ENCODE measurements around the gene DCUN1D2. TPM values are rescaled to one million over a fixed set of nuclear protein-coding genes. Genes with fewer than 3 reads are reported as not detected.
A peak's percentile ranks its signal among the peaks of the same experiment; 100 is the strongest.

Gene DCUN1D2
- polyA plus RNA-seq, 3 donors: 3.1 to 16.7 (median 6.1) TPM

DNA sequence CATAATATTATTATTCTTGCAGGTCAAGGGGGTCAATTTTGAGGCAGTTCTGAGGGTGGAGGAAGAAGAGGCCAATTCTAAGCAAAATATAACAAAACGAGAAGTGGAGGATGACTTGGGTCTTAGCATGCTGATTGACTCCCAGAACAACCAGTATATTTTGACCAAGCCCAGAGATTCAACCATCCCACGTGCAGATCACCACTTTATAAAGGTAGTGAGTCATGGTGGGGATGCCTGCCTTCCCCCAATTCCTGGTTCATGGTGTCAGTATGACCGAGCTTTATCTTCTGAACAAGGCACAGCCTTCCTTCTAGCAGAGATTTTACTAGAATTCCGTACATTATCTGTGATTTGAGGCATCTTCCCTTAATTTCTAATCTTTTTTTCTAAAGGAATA lies 9.4 kb upstream of the DCUN1D2 start:
- WGBS (ENCODE audit: insufficient coverage): no CpG with 5 or more reads among the region's 4 CpGs
- no peaks in the 10 kb centered on the region for H3K27me3 Mint-ChIP-seq (ENCODE audit: low read depth in 3 of 3)
- peaks cover 8% of the 10 kb centered on the region for H3K4me1 Mint-ChIP-seq
- H3K27ac ChIP-seq (ENCODE audit: low read depth in 1 of 2, low read length in 2 of 2): no peak overlapping the region
- H4K20me1 ChIP-seq (ENCODE audit: insufficient read depth, low read length): peaks cover 39% of the 10 kb centered on the region
- no peak overlapping the region for H3K27ac Mint-ChIP-seq
- peaks cover 42% of the 10 kb centered on the region for H3K79me2 ChIP-seq (ENCODE audit: insufficient read depth, low read length)
- TF ChIP-seq, protein P1, sequence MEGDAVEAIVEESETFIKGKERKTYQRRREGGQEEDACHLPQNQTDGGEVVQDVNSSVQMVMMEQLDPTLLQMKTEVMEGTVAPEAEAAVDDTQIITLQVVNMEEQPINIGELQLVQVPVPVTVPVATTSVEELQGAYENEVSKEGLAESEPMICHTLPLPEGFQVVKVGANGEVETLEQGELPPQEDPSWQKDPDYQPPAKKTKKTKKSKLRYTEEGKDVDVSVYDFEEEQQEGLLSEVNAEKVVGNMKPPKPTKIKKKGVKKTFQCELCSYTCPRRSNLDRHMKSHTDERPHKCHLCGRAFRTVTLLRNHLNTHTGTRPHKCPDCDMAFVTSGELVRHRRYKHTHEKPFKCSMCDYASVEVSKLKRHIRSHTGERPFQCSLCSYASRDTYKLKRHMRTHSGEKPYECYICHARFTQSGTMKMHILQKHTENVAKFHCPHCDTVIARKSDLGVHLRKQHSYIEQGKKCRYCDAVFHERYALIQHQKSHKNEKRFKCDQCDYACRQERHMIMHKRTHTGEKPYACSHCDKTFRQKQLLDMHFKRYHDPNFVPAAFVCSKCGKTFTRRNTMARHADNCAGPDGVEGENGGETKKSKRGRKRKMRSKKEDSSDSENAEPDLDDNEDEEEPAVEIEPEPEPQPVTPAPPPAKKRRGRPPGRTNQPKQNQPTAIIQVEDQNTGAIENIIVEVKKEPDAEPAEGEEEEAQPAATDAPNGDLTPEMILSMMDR (IDR thresholded peaks at IDR 0.05): no peak
- H3K4me1 ChIP-seq (ENCODE audit: control insufficient read depth in 1 of 2, insufficient read depth in 2 of 2, low read length in 2 of 2): peaks cover 0 to 3% of the 10 kb centered on the region in 2 donors
- DNase-seq: no peak
- H3K4me3 Mint-ChIP-seq: no peak overlapping the region
- peaks cover 90 to 95% of the 10 kb centered on the region in 2 donors for H3K36me3 Mint-ChIP-seq
- intact Hi-C loops (cut with micrococcal nuclease): loop anchor here (10.0 kb wide), 3 partner anchors 205 to 915 kb away; partner anchors contain the start of genes LAMP1 (in 2 of the 2) and TUBGCP3 (in 1 of the 2)
- H3K9me3 Mint-ChIP-seq: peaks cover 0 to 2% (median 0%) of the 10 kb centered on the region in 7 donors
- no peaks in the 10 kb centered on the region for H3K9me3 ChIP-seq (replicated peaks in 1 of 2; ENCODE audit: control insufficient read depth in 1 of 2, insufficient read depth in 1 of 2, low read length in 2 of 2)
- H2AFZ ChIP-seq (ENCODE audit: insufficient read depth, low read depth, low read length, poor library complexity, severe bottlenecking): no peak overlapping the region
- no peaks in the 10 kb centered on the region for H3K27me3 ChIP-seq (ENCODE audit: control insufficient read depth in 2 of 2, insufficient read depth in 2 of 2, low read length in 2 of 2)
- no peak overlapping the region for H3K9ac ChIP-seq (ENCODE audit: insufficient read depth, low read length, poor library complexity, severe bottlenecking)
- no peak overlapping the region for H3K4me3 ChIP-seq (replicated peaks in 1 of 3; ENCODE audit: low read depth in 2 of 3, low read length in 3 of 3)
- H3K36me3 ChIP-seq (replicated peaks in 1 of 2; ENCODE audit: control insufficient read depth in 1 of 2, insufficient read depth in 2 of 2, low read length in 2 of 2): peaks cover 85 to 100% of the 10 kb centered on the region in 2 donors
- H3K4me2 ChIP-seq (replicated peaks; ENCODE audit: extremely low read depth, low read length, poor library complexity, severe bottlenecking): no peak overlapping the region

DNA sequence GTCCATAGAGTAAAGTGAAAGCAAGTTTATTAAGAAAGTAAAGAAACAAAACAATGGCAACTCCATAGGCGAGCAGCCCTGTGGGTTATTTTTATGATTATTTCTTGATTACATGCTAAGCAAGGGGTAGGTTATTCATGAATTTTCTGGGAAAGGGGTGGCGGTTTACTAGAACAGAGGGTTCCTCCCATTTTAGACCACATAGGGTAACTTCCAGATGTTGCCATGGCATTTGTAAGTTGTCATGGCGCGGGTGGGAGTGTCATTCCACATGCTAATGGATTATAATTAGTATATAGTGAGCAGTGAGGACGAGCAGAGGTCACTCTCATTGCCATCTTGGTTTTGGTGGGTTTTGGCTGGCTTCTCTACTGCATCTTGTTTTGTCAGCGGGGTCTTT lies 8.4 kb upstream of the DCUN1D2 start:
- Histone ChIP-seq H3K9ac (ENCODE audit: insufficient read depth, low read length, poor library complexity, severe bottlenecking) (no peak overlapping the region), H3K4me2 (replicated peaks; ENCODE audit: extremely low read depth, low read length, poor library complexity, severe bottlenecking) (no peak overlapping the region), H3K27ac (ENCODE audit: low read depth in 1 of 2, low read length in 2 of 2) (no peak overlapping the region), H3K4me3 (replicated peaks in 1 of 3; ENCODE audit: low read depth in 2 of 3, low read length in 3 of 3) (no peak overlapping the region), H3K36me3 (replicated peaks in 1 of 2; ENCODE audit: control insufficient read depth in 1 of 2, insufficient read depth in 2 of 2, low read length in 2 of 2) (peaks cover 91 to 92% of the 10 kb centered on the region in 2 donors), H3K9me3 (replicated peaks in 1 of 2; ENCODE audit: control insufficient read depth in 1 of 2, insufficient read depth in 1 of 2, low read length in 2 of 2) (no peaks in the 10 kb centered on the region), H2AFZ (ENCODE audit: insufficient read depth, low read depth, low read length, poor library complexity, severe bottlenecking) (no peak overlapping the region), H3K27me3 (ENCODE audit: control insufficient read depth in 2 of 2, insufficient read depth in 2 of 2, low read length in 2 of 2) (no peaks in the 10 kb centered on the region), H4K20me1 (ENCODE audit: insufficient read depth, low read length) (peaks cover 47% of the 10 kb centered on the region), H3K79me2 (ENCODE audit: insufficient read depth, low read length) (peaks cover 53% of the 10 kb centered on the region), H3K4me1 (ENCODE audit: control insufficient read depth in 1 of 2, insufficient read depth in 2 of 2, low read length in 2 of 2) (peaks cover 6 to 7% of the 10 kb centered on the region in 2 donors)
- Mint-ChIP-seq H3K27me3 (ENCODE audit: low read depth in 3 of 3) (no peaks in the 10 kb centered on the region), H3K4me1 (peaks cover 17% of the 10 kb centered on the region), H3K4me3 (no peak overlapping the region), H3K27ac (peak overlapping the region in 1 of 7 donors; percentile 42), H3K9me3 (peaks cover 0 to 2% (median 0%) of the 10 kb centered on the region in 7 donors), H3K36me3 (peaks cover 89 to 94% of the 10 kb centered on the region in 2 donors)
- TF ChIP-seq, protein P1 (IDR thresholded peaks at IDR 0.05): no peak
- WGBS (ENCODE audit: insufficient coverage): 100% methylated on average over 4 of the region's 6 CpGs
- intact Hi-C loops (cut with micrococcal nuclease): loop anchor here (10.0 kb wide), 3 partner anchors 204 to 914 kb away; partner anchors contain the start of genes LAMP1 (in 2 of the 2) and TUBGCP3 (in 1 of the 2)
- DNase-seq: no peak
